ENCODE results near the gene RPE.

DNA sequence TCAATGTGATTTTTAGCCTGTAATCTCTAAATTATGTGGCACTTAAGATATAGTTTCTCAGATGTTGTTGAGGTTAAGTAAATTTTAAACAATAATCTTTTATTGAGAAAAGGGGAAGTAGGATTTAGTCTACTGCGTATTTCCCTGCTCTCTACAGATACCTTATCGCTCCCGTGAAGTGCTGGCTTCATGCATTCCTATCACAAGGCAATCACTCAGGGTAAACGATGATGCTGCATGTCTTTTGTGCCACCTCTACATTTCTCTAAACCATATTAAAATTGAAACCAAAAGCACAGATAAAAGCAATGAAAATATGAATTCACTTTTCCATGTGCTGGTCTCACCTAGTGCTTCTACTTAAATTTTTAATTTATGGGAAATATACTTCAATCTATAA is 14.4 kb upstream of the RPE start:
- TF ChIP-seq, protein P1, sequence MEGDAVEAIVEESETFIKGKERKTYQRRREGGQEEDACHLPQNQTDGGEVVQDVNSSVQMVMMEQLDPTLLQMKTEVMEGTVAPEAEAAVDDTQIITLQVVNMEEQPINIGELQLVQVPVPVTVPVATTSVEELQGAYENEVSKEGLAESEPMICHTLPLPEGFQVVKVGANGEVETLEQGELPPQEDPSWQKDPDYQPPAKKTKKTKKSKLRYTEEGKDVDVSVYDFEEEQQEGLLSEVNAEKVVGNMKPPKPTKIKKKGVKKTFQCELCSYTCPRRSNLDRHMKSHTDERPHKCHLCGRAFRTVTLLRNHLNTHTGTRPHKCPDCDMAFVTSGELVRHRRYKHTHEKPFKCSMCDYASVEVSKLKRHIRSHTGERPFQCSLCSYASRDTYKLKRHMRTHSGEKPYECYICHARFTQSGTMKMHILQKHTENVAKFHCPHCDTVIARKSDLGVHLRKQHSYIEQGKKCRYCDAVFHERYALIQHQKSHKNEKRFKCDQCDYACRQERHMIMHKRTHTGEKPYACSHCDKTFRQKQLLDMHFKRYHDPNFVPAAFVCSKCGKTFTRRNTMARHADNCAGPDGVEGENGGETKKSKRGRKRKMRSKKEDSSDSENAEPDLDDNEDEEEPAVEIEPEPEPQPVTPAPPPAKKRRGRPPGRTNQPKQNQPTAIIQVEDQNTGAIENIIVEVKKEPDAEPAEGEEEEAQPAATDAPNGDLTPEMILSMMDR (IDR thresholded peaks at IDR 0.05; ENCODE audit: borderline replicate concordance, extremely low read depth, low read length, poor library complexity, severe bottlenecking) = no peak
- TF ChIP-seq EZH2 (IDR thresholded peaks at IDR 0.05; ENCODE audit: borderline replicate concordance, low read depth, low read length, severe bottlenecking) = no peak
